ENCODE measurements around the gene MYD88. TPM values are rescaled to one million over a fixed set of nuclear protein-coding genes. Genes with fewer than 3 reads are reported as not detected.

Gene MYD88
- total and polyA plus RNA-seq, 2 experiments from 2014 or later, result 6.7 to 32.1 TPM

GRCh38 chr3:38165722-38166387 is 27.4 kb downstream of the MYD88 start:
- H3K9ac ChIP-seq, result peak overlapping the region; percentile 80
- H2AFZ ChIP-seq, result peak overlapping the region; percentile 79
- H3F3A ChIP-seq (ENCODE audit: insufficient read depth), result peaks cover 50% of the 10 kb centered on the region
- no peaks in the 10 kb centered on the region for H3K36me3 ChIP-seq (ENCODE audit: low read depth)
- H3K4me2 ChIP-seq (ENCODE audit: unreplicated experiment), result peak overlapping the region; percentile 69
- H3K4me3 ChIP-seq, result peak overlapping the region; percentile 70
- TF ChIP-seq EZH2phosphoT487 (IDR thresholded peaks at IDR 0.05; ENCODE audit: insufficient read depth, low read depth), result no peak
- no peak for TF ChIP-seq EZH2 (IDR thresholded peaks at IDR 0.05; ENCODE audit: insufficient read depth, poor library complexity, severe bottlenecking)
- H3K4me1 ChIP-seq (ENCODE audit: insufficient read depth), result peaks cover 43% of the 10 kb centered on the region
- in situ Hi-C loops (cut with MboI), result no loop called here
- H3K9me2 ChIP-seq (ENCODE audit: insufficient read depth), result no peaks in the 10 kb centered on the region
- H4K20me1 ChIP-seq (ENCODE audit: insufficient read depth), result no peaks in the 10 kb centered on the region
- WGBS, 2 experiments (ENCODE audit: low coverage in 1 of 2, low lambda C conversion rate in 2 of 2, missing lambda C conversion rate in 2 of 2), result 3% methylated on average over 8 to 46 of the region's 62 CpGs
- peak; percentile 81 for DNase-seq
- H3K9me3 ChIP-seq (ENCODE audit: low read depth), result no peaks in the 10 kb centered on the region
- no peaks in the 10 kb centered on the region for H3K27me3 ChIP-seq (replicated peaks; ENCODE audit: insufficient read depth)
- H3K27ac ChIP-seq, result peak overlapping the region; percentile 83
- H3K79me2 ChIP-seq (ENCODE audit: insufficient read depth), result peaks cover 52% of the 10 kb centered on the region

- no peaks in the 10 kb centered on the region for H3K9me3 ChIP-seq (ENCODE audit: low read depth)
- 72 to 74% methylated on average over 4 of the region's 4 CpGs for WGBS, 2 experiments (ENCODE audit: low coverage in 1 of 2, low lambda C conversion rate in 2 of 2, missing lambda C conversion rate in 2 of 2)
- H3K79me2 ChIP-seq (ENCODE audit: insufficient read depth), result peaks cover 69% of the 10 kb centered on the region
- H3K9ac ChIP-seq, result peak overlapping the region; percentile 79
- H3K4me3 ChIP-seq, result peak overlapping the region; percentile 70
- in situ Hi-C loops (cut with MboI), result no loop called here
- no peaks in the 10 kb centered on the region for H3K27me3 ChIP-seq (replicated peaks; ENCODE audit: insufficient read depth)
- peak; percentile 16 for DNase-seq
- H3K36me3 ChIP-seq (ENCODE audit: low read depth), result no peaks in the 10 kb centered on the region
- H3K27ac ChIP-seq, result peak overlapping the region; percentile 98
- TF ChIP-seq EZH2phosphoT487 (IDR thresholded peaks at IDR 0.05; ENCODE audit: insufficient read depth, low read depth) (no peak), EZH2 (IDR thresholded peaks at IDR 0.05; ENCODE audit: insufficient read depth, poor library complexity, severe bottlenecking) (no peak)
- no peaks in the 10 kb centered on the region for H3K9me2 ChIP-seq (ENCODE audit: insufficient read depth)
- peak overlapping the region; percentile 69 for H3K4me2 ChIP-seq (ENCODE audit: unreplicated experiment)
- H3K4me1 ChIP-seq (ENCODE audit: insufficient read depth), result peaks cover 43% of the 10 kb centered on the region
- no peak overlapping the region for H2AFZ ChIP-seq
- peaks cover 11% of the 10 kb centered on the region for H4K20me1 ChIP-seq (ENCODE audit: insufficient read depth)
- peaks cover 62% of the 10 kb centered on the region for H3F3A ChIP-seq (ENCODE audit: insufficient read depth)
Observed at GRCh38 chr3:38167591-38167990, 29.1 kb downstream of the MYD88 start.

GRCh38 chr3:38168151-38169026 is 29.9 kb downstream of the MYD88 start:
- H3K9me2 ChIP-seq (ENCODE audit: insufficient read depth), result no peaks in the 10 kb centered on the region
- H3K4me3 ChIP-seq, result peak overlapping the region; percentile 70
- peaks cover 11% of the 10 kb centered on the region for H4K20me1 ChIP-seq (ENCODE audit: insufficient read depth)
- H2AFZ ChIP-seq, result peak overlapping the region; percentile 30; the same call in 1 of the 2 replicates
- TF ChIP-seq EZH2phosphoT487 (IDR thresholded peaks at IDR 0.05; ENCODE audit: insufficient read depth, low read depth) (no peak), EZH2 (IDR thresholded peaks at IDR 0.05; ENCODE audit: insufficient read depth, poor library complexity, severe bottlenecking) (no peak)
- peak; percentile 79 for DNase-seq
- peaks cover 62% of the 10 kb centered on the region for H3F3A ChIP-seq (ENCODE audit: insufficient read depth)
- 33 to 41% methylated on average over 4 of the region's 4 CpGs for WGBS, 2 experiments (ENCODE audit: low coverage in 1 of 2, low lambda C conversion rate in 2 of 2, missing lambda C conversion rate in 2 of 2)
- H3K27me3 ChIP-seq (replicated peaks; ENCODE audit: insufficient read depth), result no peaks in the 10 kb centered on the region
- peak overlapping the region; percentile 98 for H3K27ac ChIP-seq
- H3K9me3 ChIP-seq (ENCODE audit: low read depth), result no peaks in the 10 kb centered on the region
- H3K4me1 ChIP-seq (ENCODE audit: insufficient read depth), result peaks cover 43% of the 10 kb centered on the region
- H3K36me3 ChIP-seq (ENCODE audit: low read depth), result no peaks in the 10 kb centered on the region
- H3K9ac ChIP-seq, result peak overlapping the region; percentile 79
- peaks cover 77% of the 10 kb centered on the region for H3K79me2 ChIP-seq (ENCODE audit: insufficient read depth)
- peak overlapping the region; percentile 69 for H3K4me2 ChIP-seq (ENCODE audit: unreplicated experiment)
- in situ Hi-C loops (cut with MboI), result no loop called here

GRCh38 chr3:38169027-38169317 is 30.5 kb downstream of the MYD88 start:
- H4K20me1 ChIP-seq (ENCODE audit: insufficient read depth), result peaks cover 14% of the 10 kb centered on the region
- peak; percentile 74 for DNase-seq
- in situ Hi-C loops (cut with MboI), result no loop called here

More at GRCh38 chr3:38169027-38169317, 30.5 kb downstream of the MYD88 start:
- no peak for TF ChIP-seq EZH2 (IDR thresholded peaks at IDR 0.05; ENCODE audit: insufficient read depth, poor library complexity, severe bottlenecking)
- TF ChIP-seq EZH2phosphoT487 (IDR thresholded peaks at IDR 0.05; ENCODE audit: insufficient read depth, low read depth), result peak; percentile 64; the same call in 1 of the 2 replicates
- Histone ChIP-seq H3K27ac (peak overlapping the region; percentile 98), H3K9me2 (ENCODE audit: insufficient read depth) (no peaks in the 10 kb centered on the region), H3K27me3 (replicated peaks; ENCODE audit: insufficient read depth) (no peaks in the 10 kb centered on the region), H3F3A (ENCODE audit: insufficient read depth) (peaks cover 57% of the 10 kb centered on the region), H3K4me1 (ENCODE audit: insufficient read depth) (peaks cover 43% of the 10 kb centered on the region), H2AFZ (peak overlapping the region; percentile 30; the same call in 1 of the 2 replicates), H3K36me3 (ENCODE audit: low read depth) (no peaks in the 10 kb centered on the region), H3K9ac (peak overlapping the region; percentile 79), H3K4me2 (ENCODE audit: unreplicated experiment) (peak overlapping the region; percentile 69), H3K79me2 (ENCODE audit: insufficient read depth) (peaks cover 83% of the 10 kb centered on the region), H3K9me3 (ENCODE audit: low read depth) (no peaks in the 10 kb centered on the region), H3K4me3 (peak overlapping the region; percentile 70)
- WGBS, 2 experiments (ENCODE audit: low coverage in 1 of 2, low lambda C conversion rate in 2 of 2, missing lambda C conversion rate in 2 of 2), result 0% methylated on average over 1 of the region's 1 CpG
